ENCODE data around the gene RRAGD.

The RRAGD gene

DNA sequence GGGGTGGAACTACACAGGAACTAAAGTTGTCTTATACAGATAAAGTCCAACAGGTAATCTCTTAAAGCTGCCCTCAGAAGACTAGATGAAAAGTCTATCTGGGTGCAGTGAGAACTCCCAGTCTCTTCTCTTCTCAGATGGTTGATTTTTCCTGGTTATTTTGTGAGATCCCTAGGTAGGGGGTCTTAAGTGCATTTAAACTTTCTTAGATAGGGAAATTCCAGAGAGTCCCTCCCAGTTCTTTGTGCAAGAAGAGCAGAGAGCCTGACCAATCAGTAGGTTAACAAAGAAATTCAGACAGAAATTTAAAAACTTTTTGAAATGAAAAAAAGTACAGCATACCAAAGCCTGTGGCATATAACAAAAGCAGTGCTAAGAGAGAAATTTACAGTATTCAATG, 95.0 kb downstream of the RRAGD start:
- H3K27me3 Mint-ChIP-seq (ENCODE audit: low read depth): no peaks in the 10 kb centered on the region
- no peak overlapping the region for H3K4me3 Mint-ChIP-seq
- no peaks in the 10 kb centered on the region for H3K9me3 Mint-ChIP-seq
- no peak overlapping the region for H3K27ac Mint-ChIP-seq
- peaks cover 6% of the 10 kb centered on the region for H3K4me1 Mint-ChIP-seq (ENCODE audit: low read depth)
- peaks cover 24% of the 10 kb centered on the region for H3K36me3 Mint-ChIP-seq (ENCODE audit: low read depth)

DNA sequence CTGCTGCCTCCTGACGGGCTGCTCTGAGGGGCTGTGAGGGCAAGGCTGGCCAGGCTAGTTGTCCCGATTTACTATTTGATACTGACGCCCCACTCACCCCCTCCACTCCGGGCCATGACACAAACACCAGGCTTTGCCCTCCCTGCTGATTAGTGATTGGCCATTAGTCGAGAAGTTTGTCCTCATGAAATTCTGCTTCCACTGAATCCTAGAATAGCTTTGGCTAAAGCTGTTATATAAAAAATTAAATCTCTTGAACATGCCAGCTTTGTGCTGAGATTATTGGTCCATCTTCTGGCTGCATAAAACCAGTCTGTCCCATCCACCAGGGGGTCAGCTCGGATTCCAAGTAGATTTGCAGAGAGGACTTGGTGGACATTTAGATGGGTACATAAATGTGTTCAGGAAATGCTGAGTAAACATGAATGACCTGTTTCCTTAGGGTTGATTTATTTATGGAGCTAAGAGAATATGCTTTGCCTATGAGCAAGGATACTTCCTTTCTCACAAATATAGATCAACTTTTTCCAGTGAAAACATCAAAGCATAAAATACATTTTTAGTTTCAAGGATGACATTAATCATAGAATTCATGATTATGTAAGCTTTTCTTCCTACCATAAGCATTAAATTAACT, 96.7 kb downstream of the RRAGD start, which contains the start of gene GABRR2:
TSS of gene GABRR2 (minus strand) at position 51 of the 637 bp plus-strand sequence. CDS start 134 bp downstream, outside the sequence.
- Mint-ChIP-seq H3K27ac (no peak within 1 kb of the TSS), H3K36me3 (ENCODE audit: low read depth) (peaks cover 19% of the 10 kb centered on the region), H3K4me3 (no peak within 1 kb of the TSS)

GRCh38 chr6:89314692-89315091, 97.4 kb downstream of the RRAGD start:
- peaks cover 14% of the 10 kb centered on the region for H3K36me3 Mint-ChIP-seq (ENCODE audit: low read depth)
- no peak overlapping the region for H3K27ac Mint-ChIP-seq
- H3K4me3 Mint-ChIP-seq: no peak overlapping the region
- no peaks in the 10 kb centered on the region for H3K4me1 Mint-ChIP-seq (ENCODE audit: low read depth)
- no peaks in the 10 kb centered on the region for H3K27me3 Mint-ChIP-seq (ENCODE audit: low read depth)
- no peaks in the 10 kb centered on the region for H3K9me3 Mint-ChIP-seq

More for the DNA sequence above, 96.7 kb downstream of the RRAGD start, which contains the start of gene GABRR2:
- H3K4me1 Mint-ChIP-seq (ENCODE audit: low read depth): peaks cover 5% of the 10 kb centered on the region
- no peaks in the 10 kb centered on the region for H3K9me3 Mint-ChIP-seq
- no peaks in the 10 kb centered on the region for H3K27me3 Mint-ChIP-seq (ENCODE audit: low read depth)
